ENCODE data around the gene NPAS2. TPM values are rescaled to one million over a fixed set of nuclear protein-coding genes. Genes with fewer than 3 reads are reported as not detected.

Gene NPAS2
- total RNA-seq, 2 donors from 2014 or later = 24.2 to 45.8 TPM

GRCh38 chr2:100814043-100814442 is 5.9 kb upstream of the NPAS2 start:
- TF ChIP-seq POLR2AphosphoS5 (IDR thresholded peaks at IDR 0.05) (no peak), POLR2A (IDR thresholded peaks at IDR 0.05) (no peak), CTCF (IDR thresholded peaks at IDR 0.05) (no peak)
- DNase-seq (ENCODE audit: low spot score) = no peak
- WGBS = 89% methylated on average over 3 of the region's 3 CpGs
- intact Hi-C loops (cut with DNase I) = no loop called here
- Histone ChIP-seq H3K9me3 (no peaks in the 10 kb centered on the region), H3K4me1 (replicated peaks) (no peaks in the 10 kb centered on the region), H3K27ac (no peak overlapping the region), H3K4me3 (no peak overlapping the region), H3K36me3 (no peaks in the 10 kb centered on the region), H3K27me3 (replicated peaks; ENCODE audit: insufficient read depth) (no peaks in the 10 kb centered on the region)

GRCh38 chr2:100814453-100814852 is 5.5 kb upstream of the NPAS2 start:
- H3K27ac ChIP-seq = no peak overlapping the region
- no peaks in the 10 kb centered on the region for H3K9me3 ChIP-seq
- H3K4me1 ChIP-seq (replicated peaks) = no peaks in the 10 kb centered on the region
- no peaks in the 10 kb centered on the region for H3K27me3 ChIP-seq (replicated peaks; ENCODE audit: insufficient read depth)
- H3K36me3 ChIP-seq = no peaks in the 10 kb centered on the region
- no peak overlapping the region for H3K4me3 ChIP-seq
- intact Hi-C loops (cut with DNase I) = no loop called here
- TF ChIP-seq POLR2A (IDR thresholded peaks at IDR 0.05) (no peak), POLR2AphosphoS5 (IDR thresholded peaks at IDR 0.05) (no peak), CTCF (IDR thresholded peaks at IDR 0.05) (no peak)
- WGBS = 75% methylated on average over 3 of the region's 3 CpGs
- DNase-seq (ENCODE audit: low spot score) = no peak

- Histone ChIP-seq H3K4me3 (no peak overlapping the region), H3K4me1 (replicated peaks) (no peaks in the 10 kb centered on the region), H3K36me3 (no peaks in the 10 kb centered on the region), H3K27ac (peak overlapping the region in 1 of 2 donors; percentile 88), H3K27me3 (replicated peaks; ENCODE audit: insufficient read depth) (no peaks in the 10 kb centered on the region), H3K9me3 (no peaks in the 10 kb centered on the region)
- DNase-seq (ENCODE audit: low spot score) = no peak
- 88% methylated on average over 7 of the region's 7 CpGs for WGBS
- no peak for TF ChIP-seq POLR2AphosphoS5 (IDR thresholded peaks at IDR 0.05)
- no peak for TF ChIP-seq POLR2A (IDR thresholded peaks at IDR 0.05)
- intact Hi-C loops (cut with DNase I) = loop anchor here (5.0 kb wide), 1 partner anchor 85 kb away; no protein-coding TSS in a partner anchor
Observed at GRCh38 chr2:100817388-100817985, 2.5 kb upstream of the NPAS2 start.

GRCh38 chr2:100818003-100818605 is 1.8 kb upstream of the NPAS2 start:
- intact Hi-C loops (cut with DNase I) = loop anchor here (5.0 kb wide), 1 partner anchor 86 kb away; no protein-coding TSS in a partner anchor
- peak; percentile 49 for DNase-seq (ENCODE audit: low spot score)
- Histone ChIP-seq H3K9me3 (no peaks in the 10 kb centered on the region), H3K27ac (peak overlapping the region; percentile 88), H3K4me3 (peak overlapping the region; percentile 72 to 74), H3K4me1 (replicated peaks) (no peaks in the 10 kb centered on the region), H3K36me3 (no peaks in the 10 kb centered on the region), H3K27me3 (replicated peaks; ENCODE audit: insufficient read depth) (no peaks in the 10 kb centered on the region)
- TF ChIP-seq CTCF (IDR thresholded peaks at IDR 0.05) (no peak), POLR2AphosphoS5 (IDR thresholded peaks at IDR 0.05) (no peak), POLR2A (IDR thresholded peaks at IDR 0.05) (no peak)
- 19% methylated on average over 16 of the region's 16 CpGs for WGBS

GRCh38 chr2:100818606-100819369 is 1.2 kb upstream of the NPAS2 start:
- Histone ChIP-seq H3K27me3 (replicated peaks; ENCODE audit: insufficient read depth) (no peaks in the 10 kb centered on the region), H3K27ac (peak overlapping the region; percentile 88), H3K9me3 (no peaks in the 10 kb centered on the region), H3K4me1 (replicated peaks) (no peaks in the 10 kb centered on the region), H3K4me3 (peak overlapping the region; percentile 72 to 74), H3K36me3 (no peaks in the 10 kb centered on the region)
- under 1% methylated on average over 49 of the region's 51 CpGs for WGBS
- intact Hi-C loops (cut with DNase I) = loop anchor here (5.0 kb wide), 1 partner anchor 86 kb away; no protein-coding TSS in a partner anchor
- TF ChIP-seq POLR2AphosphoS5 (IDR thresholded peaks at IDR 0.05) = peak; percentile 72
- peak in 2 of 4 experiments; percentile 20 to 21 for TF ChIP-seq CTCF (IDR thresholded peaks at IDR 0.05)
- TF ChIP-seq POLR2A (IDR thresholded peaks at IDR 0.05) = peak; percentile 46
- peak; percentile 62 for DNase-seq (ENCODE audit: low spot score)
